Amniotic epithelial cell (primary cell): Measurements from ENCODE around the gene NRF1.

ENCODE experiments used
- DNase-seq: peaks from one replicate; pipeline ENCODE4 v3.0.0-alpha.2; 2010; ENCODE audit warnings: low read depth

The NRF1 gene

GRCh38 chr7:129804111-129804889, 192.8 kb downstream of the NRF1 start:
- no peak for DNase-seq

GRCh38 chr7:129804890-129805719, 193.6 kb downstream of the NRF1 start:
- DNase-seq, result peak; percentile 21
